GM18870 (cell line): Measurements from ENCODE around the gene KCTD5.

Experiments
- ATAC-seq: cut with Tn5 transposase; IDR thresholded peaks from one replicate; pipeline ENCODE4 v1.9.1; 2021; ENCODE audit warnings: moderate library complexity; ENCODE audit not compliant: unreplicated experiment

KCTD5 gene

GRCh38 chr16:2748757-2749455 is 66.6 kb downstream of the KCTD5 start:
- ATAC-seq: no peak

- no peak for ATAC-seq
Observed at GRCh38 chr16:2749476-2749875, 67.2 kb downstream of the KCTD5 start.

GRCh38 chr16:2749936-2750335 is 67.6 kb downstream of the KCTD5 start:
- no peak for ATAC-seq

- ATAC-seq: no peak
Observed at GRCh38 chr16:2751577-2752034, 69.3 kb downstream of the KCTD5 start.

GRCh38 chr16:2752035-2752849 is 69.9 kb downstream of the KCTD5 start, which contains the start of gene SRRM2:
SRRM2 (plus strand) TSS chr16:2752638; CDS start chr16:2756365, 3,727 bp downstream.
- peak; percentile 78 for ATAC-seq

- no peak for ATAC-seq
Observed at GRCh38 chr16:2752850-2753732, 70.8 kb downstream of the KCTD5 start.

- ATAC-seq: no peak
Observed at GRCh38 chr16:2753733-2754020, 71.4 kb downstream of the KCTD5 start.

- no peak for ATAC-seq
Observed at GRCh38 chr16:2755158-2755557, 72.8 kb downstream of the KCTD5 start.

GRCh38 chr16:2756288-2757015 is 74.1 kb downstream of the KCTD5 start:
- ATAC-seq: no peak

GRCh38 chr16:2757344-2757743 is 75.0 kb downstream of the KCTD5 start:
- no peak for ATAC-seq
